ENCODE results near the gene TIMM23.
"Not testable (repeated sequence)": the region's sequence is repeated elsewhere in the genome, so short reads cannot be mapped to it uniquely, and the experiment has no call there.

Gene TIMM23

DNA sequence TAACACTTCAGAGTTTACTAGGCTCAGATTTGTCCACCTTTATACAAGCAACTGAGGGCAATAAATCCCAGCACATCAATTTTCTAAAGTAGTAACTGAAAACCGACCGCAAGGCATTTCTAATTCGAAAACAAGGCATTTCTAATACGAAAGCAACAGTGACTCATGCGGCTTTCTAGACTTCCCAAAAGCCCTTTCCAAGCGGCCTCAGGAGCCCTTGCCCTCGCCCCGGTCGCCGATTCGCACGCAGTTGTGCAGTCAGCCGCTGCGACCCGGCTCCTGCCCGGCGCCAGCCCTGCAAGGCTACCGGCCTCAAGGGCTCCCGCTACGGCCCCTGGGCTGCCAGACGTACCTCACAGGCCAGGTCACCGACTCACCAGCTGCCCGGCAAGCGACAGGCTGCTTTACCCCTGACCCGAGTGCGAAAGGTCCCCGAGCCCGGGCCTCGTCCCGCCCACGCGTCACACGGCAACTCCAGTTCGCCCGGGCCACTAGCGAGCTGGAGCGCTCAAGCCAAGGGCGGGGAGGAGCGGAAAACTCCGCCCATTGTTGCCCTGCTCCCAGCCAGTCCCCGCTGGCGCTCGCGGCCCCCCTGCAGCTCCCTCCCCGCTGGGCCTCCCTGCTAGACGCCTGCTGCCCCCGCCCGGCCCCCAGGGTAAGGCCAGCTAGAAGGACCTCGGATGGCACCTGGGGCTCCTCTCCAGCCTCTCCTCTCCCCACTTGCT is 50.9 kb downstream of the TIMM23 start:
- DNase-seq (ENCODE audit: low read depth in 3 of 3): peak; percentile 70 to 80 (median 72)

DNA sequence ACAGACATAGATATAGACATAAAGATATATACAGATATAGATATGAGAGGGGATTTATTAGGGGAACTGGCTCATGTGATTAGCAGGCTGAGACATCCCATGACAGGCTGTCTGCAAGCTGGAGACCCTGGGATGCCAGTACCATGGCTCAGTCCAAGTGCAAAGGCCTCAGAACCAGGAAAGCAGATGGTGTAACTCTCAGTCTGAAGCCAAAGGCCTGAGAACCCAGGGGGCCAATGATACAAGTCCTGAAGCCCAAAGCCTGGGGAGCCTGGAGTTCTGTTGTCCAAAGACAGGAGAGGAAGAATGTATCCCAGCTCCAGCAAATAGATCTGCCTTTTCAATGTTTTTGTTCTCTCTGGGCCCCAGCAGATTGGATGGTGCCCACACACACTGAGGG is 52.7 kb downstream of the TIMM23 start:
- DNase-seq (ENCODE audit: low read depth in 3 of 3): no peak

DNA sequence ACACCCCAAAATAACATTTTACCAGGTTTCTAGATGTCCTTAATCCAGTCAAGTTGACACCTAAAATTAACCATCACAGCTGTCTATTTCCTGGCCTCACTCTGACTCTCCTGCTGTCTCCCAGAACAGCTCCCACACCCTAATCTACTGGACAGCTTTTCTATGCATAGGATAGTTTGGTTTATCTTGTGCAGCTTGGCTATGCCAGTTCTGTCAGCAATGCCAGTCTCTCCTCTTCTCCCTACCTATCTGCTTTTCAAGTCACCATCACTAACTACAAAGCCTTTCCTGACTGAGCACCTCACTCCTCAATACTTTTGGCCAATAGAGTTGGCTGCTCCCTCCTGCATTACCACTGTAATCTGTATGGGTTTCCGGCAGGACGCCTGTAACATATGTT is 53.1 kb downstream of the TIMM23 start:
- no peak for DNase-seq (ENCODE audit: low read depth in 3 of 3)

DNA sequence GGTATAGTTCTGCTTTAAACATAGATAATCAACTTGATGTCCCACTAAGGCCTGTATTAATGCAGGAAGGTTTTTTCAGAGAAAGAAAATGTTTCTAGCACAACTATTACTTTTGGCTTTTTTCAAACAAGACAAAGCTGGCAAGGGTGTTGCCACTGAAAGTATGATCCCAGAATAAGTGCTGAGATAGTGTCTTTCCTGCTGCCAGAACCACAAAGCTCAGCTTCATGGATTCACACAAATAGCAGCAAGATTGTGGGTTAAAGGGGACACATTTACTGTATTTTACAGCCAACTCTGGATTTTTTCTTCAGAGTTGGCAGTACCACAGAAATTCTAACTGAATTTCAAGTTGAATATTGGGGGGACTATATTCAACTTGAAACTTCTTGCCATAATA is 53.8 kb downstream of the TIMM23 start:
- no peak for DNase-seq (ENCODE audit: low read depth in 3 of 3)

DNA sequence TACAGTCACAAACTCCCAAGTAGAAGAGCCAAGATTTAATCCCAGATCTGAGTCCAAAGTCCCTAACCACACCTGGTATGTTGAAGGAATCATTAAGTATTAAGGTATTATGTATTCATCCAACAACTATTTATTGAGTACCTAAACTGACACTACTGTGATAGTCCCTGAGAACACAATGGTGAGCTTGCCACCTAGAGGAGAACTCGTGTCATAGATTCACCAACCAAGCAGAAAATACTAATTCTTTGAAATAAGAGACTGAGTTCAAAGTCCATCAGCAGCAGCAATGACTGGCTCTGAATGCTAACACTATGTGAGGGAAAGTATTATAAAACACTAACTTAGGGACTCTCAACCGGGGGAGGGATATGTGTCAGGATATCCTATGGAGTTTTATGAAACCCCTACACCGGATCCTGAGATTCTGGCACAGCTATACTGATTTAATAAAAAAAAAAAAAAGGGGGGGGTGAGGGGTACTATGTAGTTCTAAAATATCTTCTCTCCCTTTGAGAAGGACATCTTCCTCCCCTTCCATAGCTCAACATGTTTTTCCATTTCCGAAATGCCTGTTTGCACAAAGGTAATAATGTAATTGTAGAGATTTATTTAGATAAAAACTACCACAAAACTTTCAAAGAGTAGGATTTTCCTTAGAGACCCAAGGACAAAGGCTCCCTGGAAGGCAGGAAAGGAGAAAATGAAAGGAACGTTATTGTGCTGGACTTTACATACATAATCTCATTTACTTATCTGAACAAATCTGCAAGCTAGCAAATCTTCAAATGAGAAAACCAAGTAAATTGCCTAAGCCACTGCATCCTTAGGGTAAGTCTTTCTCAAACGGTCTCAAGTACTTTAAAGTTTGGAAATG is 56.5 kb downstream of the TIMM23 start:
- no peak for DNase-seq (ENCODE audit: low read depth in 3 of 3)

DNA sequence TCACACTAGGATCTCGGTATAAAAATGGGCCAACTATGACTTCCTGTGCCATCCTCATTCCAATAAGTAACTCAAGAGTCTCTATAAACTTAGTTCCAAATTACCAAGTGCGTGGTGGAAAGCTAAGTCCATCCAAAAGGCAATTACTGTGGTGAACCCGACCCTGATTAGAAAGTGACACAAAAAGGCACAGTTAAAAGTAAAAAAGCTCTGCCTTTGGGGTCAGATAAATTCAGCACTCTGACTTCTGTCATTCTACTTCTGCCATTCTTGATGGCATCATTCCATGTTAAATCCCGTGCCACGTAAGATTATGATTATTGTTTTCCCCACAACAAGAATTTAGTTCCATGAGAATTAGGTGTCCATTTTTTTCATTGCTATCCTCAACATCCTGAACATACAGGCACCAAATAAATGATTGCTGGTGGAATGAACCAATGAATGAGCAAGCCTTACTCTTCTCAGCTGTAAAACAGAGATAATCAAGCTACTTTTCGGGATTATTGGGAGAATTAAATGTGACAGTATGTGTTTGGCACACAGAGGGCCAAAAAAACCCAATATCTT is 57.3 kb downstream of the TIMM23 start:
- no peak for DNase-seq (ENCODE audit: low read depth in 3 of 3)

DNA sequence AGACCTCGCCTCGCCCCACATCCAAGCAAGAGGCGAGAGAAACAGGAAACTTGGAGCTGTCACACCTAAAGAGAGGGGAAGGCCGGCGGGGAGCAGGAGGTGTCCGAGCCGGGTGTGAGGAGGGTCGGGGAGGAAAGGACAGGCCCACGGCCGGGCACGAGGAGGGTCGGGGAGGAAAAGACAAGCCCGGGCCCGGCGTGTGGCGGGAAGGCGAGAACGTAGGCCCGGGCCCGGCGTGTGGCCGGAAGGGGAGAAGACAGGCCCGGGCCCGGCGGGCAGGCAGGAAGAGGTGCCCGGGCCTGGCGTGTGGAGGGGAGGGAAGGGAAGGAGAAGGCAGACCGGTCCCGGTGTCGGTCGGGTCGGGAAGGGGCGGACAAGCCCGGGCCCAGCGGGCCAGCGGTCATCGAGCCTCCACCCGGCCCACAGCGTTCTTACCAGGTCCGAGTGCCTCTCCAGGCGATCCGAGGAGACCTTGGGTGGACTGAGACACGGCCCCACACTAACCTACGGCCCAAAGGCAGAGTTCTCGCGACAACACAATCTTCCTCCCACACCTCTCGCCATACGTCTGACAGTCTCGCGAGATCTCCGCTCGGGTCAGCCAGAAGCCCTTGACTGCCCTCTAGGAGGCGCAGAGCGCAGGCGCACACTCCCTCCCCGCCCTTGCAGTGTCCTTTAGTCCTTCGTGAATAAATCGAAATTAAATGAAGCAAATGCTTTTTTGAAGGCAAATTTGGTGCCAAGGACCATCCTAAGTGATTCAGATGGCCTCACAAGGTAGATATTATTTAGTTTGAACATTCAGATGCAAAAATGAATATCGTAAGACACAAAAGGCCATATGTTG is 58.0 kb downstream of the TIMM23 start, which contains the start of gene NCOA4:
Gene NCOA4 (minus strand): TSS at position 533 of the 847 bp plus-strand sequence. CDS start 13,943 bp downstream, outside the sequence.
- peak; percentile 94 to 96 (median 95) for DNase-seq (ENCODE audit: low read depth in 3 of 3)

DNA sequence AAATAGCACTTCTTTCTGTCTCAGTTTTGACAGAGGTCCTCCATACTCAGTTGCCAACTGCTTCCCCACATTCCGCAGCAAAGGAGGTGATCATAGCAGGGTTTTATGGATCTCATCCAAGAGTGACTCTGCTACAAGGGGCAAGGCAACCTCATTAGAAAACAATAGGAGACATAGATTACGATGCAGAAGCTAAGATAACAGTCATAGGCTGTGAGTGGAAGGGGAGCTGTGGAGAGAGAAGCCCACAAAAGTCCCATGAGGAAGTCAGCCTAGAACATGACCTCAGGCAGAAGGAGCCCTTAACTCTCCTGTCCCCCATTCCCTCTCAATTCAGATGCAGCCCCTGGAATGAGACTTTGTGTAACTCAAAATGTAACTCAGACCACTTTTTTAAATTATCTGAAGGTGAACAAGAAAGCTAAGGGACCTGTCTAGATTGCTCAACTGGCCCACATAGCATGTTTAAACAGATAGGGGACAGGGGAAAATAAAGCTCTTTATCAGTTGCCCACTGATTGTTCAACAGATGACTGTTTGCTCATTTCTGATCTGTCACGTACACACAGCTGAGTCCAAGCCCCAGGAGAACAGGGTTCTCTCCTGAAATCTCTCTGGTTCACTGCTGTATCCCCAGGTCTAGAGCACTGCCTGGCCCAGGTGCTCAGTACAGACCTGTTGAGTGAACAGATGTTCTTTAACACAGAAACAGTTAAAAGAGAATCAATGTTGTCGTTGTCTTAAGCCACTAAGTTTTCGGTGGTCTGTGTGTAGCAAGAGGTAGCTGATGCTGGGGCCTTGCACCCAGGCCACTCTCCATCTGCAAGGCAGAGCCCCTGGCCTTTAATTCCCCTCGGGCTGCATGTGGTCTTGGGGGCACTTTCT is 59.6 kb downstream of the TIMM23 start:
- no peak for DNase-seq (ENCODE audit: low read depth in 3 of 3)

DNA sequence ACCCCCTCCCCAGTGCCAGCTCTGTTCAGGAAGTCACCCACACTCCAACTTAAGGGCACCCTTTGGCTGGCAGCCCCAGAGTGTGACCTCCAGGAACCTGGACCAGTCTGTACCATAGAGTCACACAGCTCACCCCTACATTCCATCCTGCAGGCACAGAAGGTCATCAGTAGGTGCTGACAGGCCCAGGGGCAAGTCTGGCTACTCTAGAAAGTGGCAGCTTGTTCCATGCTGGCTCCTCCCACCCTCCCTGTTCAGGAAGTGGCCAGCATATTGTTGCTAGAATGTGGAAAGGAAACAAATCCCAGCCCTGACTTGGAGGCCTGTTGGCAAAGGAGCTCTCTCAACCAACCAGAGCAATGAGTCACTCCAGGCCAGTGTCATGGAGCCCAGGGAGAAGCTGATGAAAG is 61.3 kb downstream of the TIMM23 start:
- DNase-seq (ENCODE audit: low read depth in 3 of 3): no peak

DNA sequence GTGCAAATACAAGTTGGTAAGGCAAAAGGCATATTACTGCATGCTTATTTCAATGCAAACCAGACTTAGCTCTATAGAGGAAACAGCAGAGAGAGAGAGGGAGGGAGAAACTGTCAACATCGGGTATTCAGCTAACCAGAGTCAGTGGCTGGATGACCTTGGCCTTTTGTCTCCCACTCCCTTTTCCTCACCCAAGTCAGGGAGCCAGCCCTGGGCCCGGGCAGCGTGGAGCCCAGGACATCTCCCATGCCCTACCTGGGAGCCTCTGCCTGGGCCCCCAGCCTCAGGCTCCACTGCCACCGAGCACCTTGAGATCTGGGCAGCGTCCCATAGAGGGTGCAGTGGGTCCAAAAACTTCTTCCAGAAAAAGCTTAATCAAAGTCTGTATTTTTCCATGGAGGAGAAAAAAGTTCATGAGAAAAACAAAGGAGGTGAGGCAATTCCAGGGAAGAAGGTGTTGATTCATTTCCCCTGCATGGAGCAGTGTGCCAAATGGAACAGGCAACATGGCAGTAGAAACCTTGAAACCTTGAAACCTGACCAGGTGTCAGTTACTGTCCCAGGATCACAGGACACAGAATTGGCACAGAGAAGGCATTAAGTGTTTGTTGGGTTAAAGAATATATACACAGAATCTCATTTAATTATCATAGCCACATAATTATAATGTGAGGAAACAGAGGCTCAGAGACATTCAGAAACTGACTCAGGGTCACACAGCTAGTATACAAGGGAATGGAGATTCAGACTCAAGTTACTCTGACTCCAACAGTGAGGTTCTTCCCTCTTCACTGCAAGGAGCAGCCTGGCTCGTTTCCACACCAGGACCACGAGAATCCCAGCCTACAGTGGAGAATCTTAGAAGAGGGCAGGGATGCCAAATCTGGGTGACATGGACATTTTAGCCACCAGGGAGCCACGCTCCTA is 63.9 kb downstream of the TIMM23 start:
- DNase-seq (ENCODE audit: low read depth in 3 of 3): no peak

DNA sequence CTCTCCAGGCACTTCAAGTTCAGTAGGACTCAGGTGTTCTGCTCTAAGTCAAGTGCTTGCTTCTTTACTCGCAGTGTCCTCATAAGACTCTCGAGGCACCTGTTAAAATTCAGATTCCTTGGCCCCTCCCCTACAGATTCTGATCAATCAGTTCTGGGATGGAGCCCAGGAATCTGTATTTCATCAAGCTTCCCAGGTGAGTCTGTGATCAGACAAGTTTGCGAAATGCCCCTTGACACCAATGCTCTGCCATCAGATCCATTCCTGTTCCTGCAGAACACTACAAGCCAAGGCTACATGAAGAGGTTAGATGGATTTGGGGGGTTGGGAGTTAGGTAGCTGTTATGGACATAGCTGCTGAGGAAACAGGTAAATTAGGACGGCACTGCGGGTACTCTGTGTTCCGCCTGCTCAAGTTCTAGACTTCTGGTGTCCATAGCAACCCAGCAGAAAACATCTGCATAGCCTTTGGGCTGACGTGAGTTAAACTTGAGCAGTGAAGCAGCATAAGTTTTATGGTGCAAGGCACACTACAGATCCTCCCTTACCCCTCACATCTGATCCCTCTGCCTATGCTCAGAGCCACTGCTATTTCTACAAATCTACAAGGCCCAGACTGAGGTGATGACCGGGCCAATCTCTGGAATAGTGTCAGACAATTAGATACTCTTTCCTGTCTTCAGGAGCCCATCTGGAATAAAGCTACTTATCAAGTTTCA is 65.0 kb downstream of the TIMM23 start:
- DNase-seq (ENCODE audit: low read depth in 3 of 3): no peak

DNA sequence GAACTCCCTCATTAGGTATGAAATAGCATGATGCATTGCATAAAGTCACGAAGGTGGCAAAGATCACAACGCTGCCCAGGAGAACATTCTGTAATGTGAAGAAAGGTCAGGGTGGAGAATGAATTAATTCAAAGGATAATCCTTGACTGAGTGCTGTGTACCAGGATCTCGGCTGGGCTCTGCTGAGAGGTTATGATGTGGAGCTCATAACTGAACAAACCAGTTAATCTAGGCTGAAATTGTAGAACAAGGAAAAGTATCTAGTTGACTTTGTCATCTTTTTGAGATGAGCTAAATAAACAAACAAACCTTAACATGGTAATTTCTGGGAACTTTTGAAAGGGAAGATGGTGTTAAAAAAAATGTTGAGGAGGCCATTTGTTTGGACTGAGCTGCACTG is 67.7 kb downstream of the TIMM23 start:
- no peak for DNase-seq (ENCODE audit: low read depth in 3 of 3)

DNA sequence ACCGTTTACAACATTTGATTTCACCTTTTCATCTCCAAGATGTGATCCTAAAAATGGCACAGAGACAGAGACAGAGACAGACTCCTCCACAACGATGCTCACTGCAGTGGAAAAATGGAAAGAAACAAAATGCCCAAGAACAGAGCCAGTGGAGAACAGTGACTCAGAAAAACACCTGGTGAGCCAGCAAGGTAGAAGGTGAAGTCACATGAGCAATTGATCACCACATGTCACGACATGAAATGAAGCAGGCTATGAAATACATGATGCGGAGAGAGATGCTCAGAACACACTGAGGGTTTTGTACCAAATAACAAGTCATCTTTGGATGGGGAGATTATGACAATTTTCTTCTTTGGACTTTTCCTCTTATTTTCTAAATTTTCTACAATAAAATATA is 70.2 kb downstream of the TIMM23 start:
- no peak for DNase-seq (ENCODE audit: low read depth in 3 of 3)

DNA sequence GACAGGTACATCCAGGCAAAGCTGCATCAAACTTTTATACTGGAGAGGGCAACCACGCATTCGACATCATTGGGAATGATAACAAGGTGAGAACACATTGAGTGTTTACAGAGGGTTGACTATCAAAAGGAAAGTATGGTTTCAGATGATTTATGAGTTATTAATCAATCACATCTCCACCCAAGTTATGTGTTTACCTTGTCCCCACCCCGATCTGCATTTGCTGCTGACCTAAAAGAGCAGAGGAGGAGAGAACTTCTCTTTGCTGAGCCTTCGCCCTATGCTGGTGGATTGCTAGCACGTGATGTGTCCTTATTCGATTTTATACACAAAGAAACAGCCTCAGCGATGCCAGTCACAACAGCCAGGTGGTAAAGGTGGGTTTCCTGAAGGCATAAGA is 74.0 kb downstream of the TIMM23 start, which contains the start of gene MSMB:
Gene MSMB (minus strand): TSS at position 9 of the 400 bp plus-strand sequence. CDS start 32 bp downstream, outside the sequence.
- DNase-seq (ENCODE audit: low read depth in 3 of 3): no peak

DNA sequence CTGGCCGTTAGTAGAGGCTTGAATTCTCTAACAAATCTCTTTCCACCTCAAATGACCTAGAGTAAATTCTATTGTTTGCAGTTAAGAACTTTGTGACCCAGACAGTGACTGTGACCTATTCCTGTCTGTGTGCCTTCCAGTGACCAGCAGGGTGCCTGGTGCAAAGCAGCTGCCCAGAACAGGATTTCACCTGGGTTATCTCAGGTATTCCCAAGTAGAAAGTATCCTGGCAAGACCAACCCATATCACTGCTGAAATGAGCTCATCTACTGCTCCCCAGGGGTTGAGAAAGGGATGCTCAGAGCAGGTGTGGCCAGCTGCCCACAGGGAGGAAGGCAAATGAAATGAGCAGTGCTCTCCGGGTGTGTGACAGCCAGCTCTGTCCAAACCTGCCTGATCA is 75.9 kb downstream of the TIMM23 start:
- DNase-seq (ENCODE audit: low read depth in 3 of 3): no peak

DNA sequence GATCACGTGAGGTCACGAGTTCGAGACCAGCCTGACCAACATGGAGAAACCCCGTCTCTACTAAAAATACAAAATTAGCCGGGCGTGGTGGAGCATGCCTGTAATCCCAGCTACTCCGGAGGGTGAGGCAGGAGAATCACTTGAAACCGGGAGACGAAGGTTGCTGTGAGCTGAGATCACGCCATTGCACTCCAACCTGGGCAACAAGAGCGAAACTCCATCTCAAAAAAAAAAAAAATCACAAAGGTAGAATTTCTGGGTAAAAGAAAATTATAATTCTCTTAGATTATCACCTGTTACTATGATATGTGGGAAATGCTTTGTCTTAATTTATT is 77.2 kb downstream of the TIMM23 start:
- DNase-seq (ENCODE audit: low read depth in 3 of 3): not testable (repeated sequence)

DNA sequence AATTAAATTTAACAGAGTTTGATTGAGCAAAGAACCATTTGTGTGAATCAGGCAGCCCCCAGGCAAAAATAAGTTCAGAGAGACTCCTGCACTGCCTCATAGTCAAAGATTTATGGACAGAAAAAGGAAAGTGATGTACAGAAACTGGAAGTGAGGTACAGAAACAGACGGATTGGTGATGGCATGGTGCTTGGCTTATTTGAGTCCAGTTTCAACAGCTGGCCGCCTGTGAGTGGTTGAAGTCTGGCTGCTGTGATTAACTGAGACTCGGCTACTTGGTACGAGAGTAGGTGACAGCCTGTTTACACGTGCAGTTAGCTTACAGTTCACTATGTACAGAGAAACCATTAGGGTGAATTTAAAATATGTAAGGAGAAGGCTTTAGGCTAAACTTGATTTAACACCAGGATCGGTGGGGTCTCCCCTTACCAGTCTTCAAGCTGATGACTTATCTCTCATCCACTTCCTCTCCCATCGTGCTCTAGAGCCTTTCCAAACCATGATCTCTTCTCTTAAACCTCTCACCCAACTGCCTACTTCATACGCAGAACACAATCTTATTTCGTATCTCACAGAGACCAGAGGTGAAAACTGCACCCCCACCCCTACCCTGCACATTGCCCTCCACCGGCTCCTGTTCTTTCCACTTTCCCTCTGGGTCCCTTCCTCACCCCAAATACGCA is 78.8 kb downstream of the TIMM23 start:
- DNase-seq (ENCODE audit: low read depth in 3 of 3): no peak

DNA sequence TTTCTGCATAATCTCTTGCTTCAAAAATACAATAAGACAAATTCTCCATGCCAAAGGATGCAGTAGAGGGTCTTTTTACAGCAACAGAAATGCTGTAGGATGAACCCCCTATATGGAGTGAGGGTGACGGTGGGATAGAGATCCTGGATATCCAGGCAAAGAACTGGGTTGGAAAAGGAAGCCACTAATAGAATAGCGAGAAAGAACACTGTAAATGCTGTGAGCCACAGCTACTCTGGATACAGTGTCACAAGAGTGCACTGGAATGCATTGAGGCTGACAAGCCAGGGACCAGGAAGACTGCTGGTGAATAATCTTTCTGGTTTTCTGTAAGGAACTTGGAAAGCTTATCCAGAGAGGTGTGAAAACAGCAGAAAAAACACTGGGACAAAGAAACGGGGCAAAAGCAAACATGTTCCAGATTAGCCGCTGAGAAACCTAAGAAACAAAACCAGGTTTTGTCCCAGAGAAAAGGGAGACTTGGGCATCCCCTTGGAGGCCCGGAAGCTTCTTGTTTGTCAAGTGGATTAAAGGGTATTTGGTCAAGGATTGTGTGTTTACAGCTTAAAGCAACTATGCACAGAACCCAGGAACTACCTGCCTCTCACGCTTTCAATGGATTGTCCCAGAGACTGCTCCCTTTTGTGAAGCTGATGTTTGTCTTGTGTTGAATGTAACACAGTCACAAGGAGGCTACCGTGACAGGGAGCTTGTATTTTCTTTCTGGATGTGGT is 79.9 kb downstream of the TIMM23 start:
- DNase-seq (ENCODE audit: low read depth in 3 of 3): no peak

All from stimulated activated CD4-positive, alpha-beta T cell treated with anti-CD3 and anti-CD28 coated beads, TNF-alpha, amount 100 ng/mL, for 48 hours (primary cell).